Panc1 (cell line): ENCODE data around the gene GREB1.

ENCODE experiments used
- CTCF ChIP-seq: fragments of 450-650 bp; IDR thresholded peaks from 2 replicates; pipeline ENCODE4 v1.5.1; 2017; ENCODE audit warnings: mild to moderate bottlenecking
- POLR2AphosphoS5 ChIP-seq: IDR thresholded peaks from 2 replicates; pipeline ENCODE4 v1.6.1; 2012; ENCODE audit warnings: mild to moderate bottlenecking, low read depth, low read length, moderate library complexity

DNA sequence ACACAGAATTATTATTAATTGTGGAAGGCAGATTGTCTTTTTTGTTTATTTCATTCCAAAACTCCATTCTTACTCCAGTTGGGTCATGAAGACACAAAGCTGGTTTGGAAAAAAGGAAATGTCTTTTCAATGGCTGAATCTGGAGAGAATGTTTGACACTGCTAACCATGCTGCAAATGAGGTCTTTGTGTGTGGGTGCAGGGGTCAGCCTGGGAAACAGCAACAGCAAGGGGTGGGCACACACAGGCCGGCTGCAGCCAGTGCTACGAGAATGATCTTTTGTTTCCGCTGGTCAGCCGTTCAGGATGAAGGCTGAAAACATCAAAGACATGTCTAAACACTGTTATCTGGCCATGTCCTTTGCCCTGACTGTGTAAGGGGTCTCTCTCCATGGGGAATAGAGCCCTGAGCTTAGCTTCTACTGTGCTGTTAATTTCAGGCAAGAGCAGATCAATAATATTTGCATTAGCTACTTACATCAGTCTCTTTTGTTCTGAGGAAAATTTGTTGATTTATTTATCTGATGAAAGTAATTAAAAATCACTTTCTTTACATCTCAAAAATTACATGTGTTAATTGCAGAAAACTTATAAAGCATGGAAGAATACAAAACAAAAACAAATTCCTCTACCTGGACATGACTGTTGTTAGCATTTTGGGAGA, 34.6 kb upstream of the GREB1 start:
- TF ChIP-seq CTCF (no peak), POLR2AphosphoS5 (no peak)
